OCI-LY7 (cell line): ENCODE data around the gene ADARB2. TPM values are rescaled to one million over a fixed set of nuclear protein-coding genes. Genes with fewer than 3 reads are reported as not detected.

Experiments
- BruUV-seq: library from RNA; stranded (reverse); fragments of 400-500 nt; replicated peaks from 2 replicates; lab custom pipeline; 2021; lab: Mats Ljungman, UMichigan
- CTCF ChIA-PET: fragments of 300-600 bp; sonication (Branson Sonifier 250); formaldehyde crosslinking; loops from one replicate; lab custom pipeline; 2022; ENCODE audit warnings: antibody characterized with exemption; ENCODE audit not compliant: unreplicated experiment; lab: Charles Lee
- POLR2A ChIA-PET: fragments of 300-600 bp; sonication (Branson Sonifier 250); formaldehyde crosslinking; loops from one replicate; lab custom pipeline; 2022; ENCODE audit warnings: antibody characterized with exemption; lab: Charles Lee
- DNase-seq: peaks from one replicate; pipeline ENCODE4 v3.0.0-alpha.2; 2015; ENCODE audit warnings: low spot score
- H2AFZ ChIP-seq: fragments of 200-600 bp; sonication (generic), shearing (Covaris generic); 2 replicates; pipeline ENCODE4 v1.6.1; 2014; ENCODE audit warnings: mild to moderate bottlenecking, antibody characterized with exemption, low read length, moderate library complexity
- H3K27ac ChIP-seq: fragments of 200-600 bp; sonication (generic); 2 replicates; pipeline ENCODE4 v1.5.1; 2014; ENCODE audit warnings: mixed run types, low read depth, mild to moderate bottlenecking, moderate library complexity, low read length, inconsistent platforms; ENCODE audit not compliant: poor library complexity, severe bottlenecking
- H3K36me3 ChIP-seq: fragments of 200-600 bp; sonication (generic); 2 replicates; pipeline ENCODE4 v1.6.1; 2014; ENCODE audit warnings: mild to moderate bottlenecking, antibody characterized with exemption, low read length, moderate library complexity, mixed read lengths; ENCODE audit not compliant: insufficient read depth
- H3K4me1 ChIP-seq: fragments of 200-600 bp; sonication (generic); 2 replicates; pipeline ENCODE4 v1.5.1; 2014; ENCODE audit warnings: mild to moderate bottlenecking, low read length; ENCODE audit not compliant: insufficient read depth, poor library complexity, severe bottlenecking
- H3K4me2 ChIP-seq: fragments of 200-600 bp; sonication (generic); 2 replicates; pipeline ENCODE4 v1.6.1; 2014; ENCODE audit warnings: mild to moderate bottlenecking, low read length
- H3K4me3 ChIP-seq: fragments of 200-600 bp; sonication (generic); 2 replicates; pipeline ENCODE4 v1.5.1; 2014; ENCODE audit warnings: mild to moderate bottlenecking, low read depth, low read length; ENCODE audit not compliant: poor library complexity, severe bottlenecking
- H3K79me2 ChIP-seq: fragments of 200-600 bp; sonication (generic); 2 replicates; pipeline ENCODE4 v1.6.1; 2016; ENCODE audit warnings: low read depth, mild to moderate bottlenecking, low read length, moderate library complexity, mixed read lengths; ENCODE audit not compliant: insufficient read depth
- H3K9me2 ChIP-seq: fragments of 200-600 bp; sonication (generic); 2 replicates; pipeline ENCODE4 v1.6.1; 2016; ENCODE audit warnings: mild to moderate bottlenecking, low read length, mixed read lengths; ENCODE audit not compliant: insufficient read depth
- H3K9me3 ChIP-seq: fragments of 200-600 bp; sonication (generic); 2 replicates; pipeline ENCODE4 v1.6.1; 2014; ENCODE audit warnings: mild to moderate bottlenecking, mixed run types, low read length, mixed read lengths
- H4K20me1 ChIP-seq: fragments of 200-600 bp; sonication (generic); 2 replicates; pipeline ENCODE4 v1.6.1; 2014; ENCODE audit warnings: mild to moderate bottlenecking, antibody characterized with exemption, low read length, moderate library complexity, mixed read lengths; ENCODE audit not compliant: insufficient read depth
- EZH2phosphoT487 ChIP-seq: fragments of 200-600 bp; sonication (generic); IDR thresholded peaks from 2 replicates; pipeline ENCODE4 v1.6.1; 2018; ENCODE audit warnings: low read depth, borderline replicate concordance, mild to moderate bottlenecking, mixed run types, antibody characterized with exemption, low read length, moderate library complexity, mixed read lengths
- intact Hi-C: fragments of 100-400 bp; cut with micrococcal nuclease; formaldehyde crosslinking; loops from one replicate; pipeline ENCODE4 v1.10.0; 2022; ENCODE audit not compliant: unreplicated experiment
- total RNA-seq, 2 experiments: library from RNA; depleted of rRNA in 1 of 2; stranded (reverse); fragments of >200 nt in 1 of 2; shearing (Covaris generic) in 1 of 2; gene quantifications; 2 replicates each; pipeline ENCODE4 v1.2.3, GENCODE V29; 2014 to 2022
- TF ChIP-seq, protein P1 (sequence below): fragments of 200-600 bp; sonication (generic); conservative IDR thresholded peaks from 2 replicates; pipeline ENCODE4 v1.5.1; 2014; ENCODE audit warnings: mild to moderate bottlenecking, antibody characterized with exemption, low read length, moderate library complexity, mixed read lengths

ADARB2 gene
- total RNA-seq, 2 experiments from 2014 or later = 0.03 TPM; not detected in 1

DNA sequence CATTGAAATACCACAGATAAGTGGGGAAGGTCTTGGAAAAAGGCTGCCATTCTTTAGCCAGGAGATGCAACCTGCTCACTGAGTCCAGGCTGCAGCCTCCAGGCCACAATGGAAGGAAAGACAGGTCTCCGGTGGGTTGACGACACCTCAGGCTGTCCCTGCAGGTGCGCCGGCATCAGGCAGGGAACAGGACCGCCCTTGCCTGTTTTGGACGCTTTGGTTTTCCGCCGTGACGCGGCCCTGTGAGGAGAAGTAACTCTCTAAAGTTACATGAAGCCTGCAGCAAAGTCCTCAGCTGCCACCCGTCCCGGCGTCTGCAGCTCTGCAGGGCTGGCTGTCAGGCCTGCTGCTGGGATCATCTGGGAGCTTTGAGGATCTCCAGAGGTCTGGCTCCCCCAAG is 534.1 kb downstream of the ADARB2 start:
- ChIA-PET POLR2A (no interaction called here), CTCF (no interaction called here)
- Histone ChIP-seq H3K4me2 (no peak overlapping the region), H3K27ac (no peak overlapping the region), H4K20me1 (no peaks in the 10 kb centered on the region; the same call in 1 of the 2 replicates), H3K36me3 (no peaks in the 10 kb centered on the region), H3K4me1 (no peaks in the 10 kb centered on the region), H3K4me3 (no peak overlapping the region), H2AFZ (no peak overlapping the region), H3K9me3 (no peaks in the 10 kb centered on the region), H3K9me2 (no peaks in the 10 kb centered on the region), H3K79me2 (no peaks in the 10 kb centered on the region)
- intact Hi-C loops = no loop called here
- no TSS peak for BruUV-seq
- TF ChIP-seq, protein P1, sequence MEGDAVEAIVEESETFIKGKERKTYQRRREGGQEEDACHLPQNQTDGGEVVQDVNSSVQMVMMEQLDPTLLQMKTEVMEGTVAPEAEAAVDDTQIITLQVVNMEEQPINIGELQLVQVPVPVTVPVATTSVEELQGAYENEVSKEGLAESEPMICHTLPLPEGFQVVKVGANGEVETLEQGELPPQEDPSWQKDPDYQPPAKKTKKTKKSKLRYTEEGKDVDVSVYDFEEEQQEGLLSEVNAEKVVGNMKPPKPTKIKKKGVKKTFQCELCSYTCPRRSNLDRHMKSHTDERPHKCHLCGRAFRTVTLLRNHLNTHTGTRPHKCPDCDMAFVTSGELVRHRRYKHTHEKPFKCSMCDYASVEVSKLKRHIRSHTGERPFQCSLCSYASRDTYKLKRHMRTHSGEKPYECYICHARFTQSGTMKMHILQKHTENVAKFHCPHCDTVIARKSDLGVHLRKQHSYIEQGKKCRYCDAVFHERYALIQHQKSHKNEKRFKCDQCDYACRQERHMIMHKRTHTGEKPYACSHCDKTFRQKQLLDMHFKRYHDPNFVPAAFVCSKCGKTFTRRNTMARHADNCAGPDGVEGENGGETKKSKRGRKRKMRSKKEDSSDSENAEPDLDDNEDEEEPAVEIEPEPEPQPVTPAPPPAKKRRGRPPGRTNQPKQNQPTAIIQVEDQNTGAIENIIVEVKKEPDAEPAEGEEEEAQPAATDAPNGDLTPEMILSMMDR = no peak
- TF ChIP-seq EZH2phosphoT487 = no peak
- DNase-seq = no peak

DNA sequence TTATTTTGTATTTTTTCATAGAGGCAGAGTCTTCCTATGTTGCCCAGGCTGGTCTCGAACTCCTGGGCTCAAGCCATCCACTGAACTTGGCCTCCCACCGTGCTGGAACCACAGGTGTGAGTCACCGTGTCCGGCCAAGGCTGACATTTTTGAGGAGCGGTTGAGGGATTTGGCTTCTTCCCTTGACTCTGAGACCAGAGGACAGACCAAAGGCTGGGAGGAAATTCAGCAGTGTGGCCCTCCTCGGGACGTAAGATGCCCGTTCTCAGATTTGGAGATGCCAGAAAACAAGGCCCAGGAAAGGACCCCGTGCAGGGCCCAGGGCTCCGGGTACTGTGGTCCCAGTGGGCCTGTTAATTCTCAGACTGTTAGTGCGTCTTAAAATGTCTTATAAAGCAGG is 535.0 kb downstream of the ADARB2 start:
- Histone ChIP-seq H3K4me1 (no peaks in the 10 kb centered on the region), H4K20me1 (no peaks in the 10 kb centered on the region; the same call in 1 of the 2 replicates), H3K9me2 (no peaks in the 10 kb centered on the region), H3K4me3 (no peak overlapping the region), H3K27ac (no peak overlapping the region), H3K36me3 (no peaks in the 10 kb centered on the region), H2AFZ (no peak overlapping the region), H3K9me3 (no peaks in the 10 kb centered on the region), H3K4me2 (no peak overlapping the region), H3K79me2 (no peaks in the 10 kb centered on the region)
- ChIA-PET POLR2A (no interaction called here), CTCF (no interaction called here)
- BruUV-seq = no TSS peak
- DNase-seq = no peak
- intact Hi-C loops = no loop called here
- no peak for TF ChIP-seq EZH2phosphoT487
- TF ChIP-seq, protein P1 = no peak

DNA sequence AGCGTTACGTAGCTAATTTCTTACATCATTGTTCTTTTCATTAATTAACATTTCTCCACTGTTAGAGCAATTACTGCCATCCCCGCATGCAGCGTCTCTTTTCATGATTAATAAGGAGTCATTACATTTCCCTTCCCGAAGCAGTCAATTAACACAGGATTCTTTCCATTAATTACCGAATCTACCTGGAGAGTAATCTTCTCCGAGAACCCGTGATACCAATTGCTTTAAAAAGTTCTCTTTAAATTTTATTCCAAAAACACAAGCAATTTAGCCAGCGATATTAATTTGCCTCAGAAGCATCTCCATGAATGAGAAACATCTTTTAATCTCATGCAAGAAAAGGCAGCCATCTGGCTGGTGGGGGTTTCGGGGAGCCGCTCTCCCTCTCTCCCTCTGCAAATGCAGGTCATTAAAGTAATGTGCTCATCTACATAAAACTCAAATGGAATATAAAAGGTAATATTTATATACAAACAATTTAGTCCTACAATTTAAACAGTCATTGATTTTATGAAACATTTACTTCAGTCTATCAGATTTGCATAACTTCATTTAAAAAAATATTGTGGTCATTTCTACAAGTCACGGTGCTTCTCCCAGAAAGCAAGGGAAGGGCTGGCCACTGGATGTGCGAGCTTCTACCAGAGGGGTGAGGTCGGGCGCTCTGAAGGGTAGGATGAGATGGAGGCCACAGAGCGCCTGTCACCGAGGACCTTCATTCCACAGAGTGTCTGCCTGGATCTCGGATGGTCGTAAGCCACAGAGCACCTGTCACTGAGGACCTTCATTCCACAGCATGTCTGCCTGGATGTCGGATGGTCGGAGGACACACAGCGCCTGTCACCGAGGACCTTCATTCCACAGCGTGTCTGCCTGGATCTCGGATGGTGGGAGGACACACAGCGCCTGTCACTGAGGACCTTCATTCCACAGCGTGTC is 536.2 kb downstream of the ADARB2 start:
- Histone ChIP-seq H4K20me1 (no peaks in the 10 kb centered on the region; the same call in 1 of the 2 replicates), H3K36me3 (no peaks in the 10 kb centered on the region), H3K4me1 (no peaks in the 10 kb centered on the region), H3K9me3 (no peaks in the 10 kb centered on the region), H3K79me2 (no peaks in the 10 kb centered on the region), H2AFZ (no peak overlapping the region), H3K4me3 (no peak overlapping the region), H3K4me2 (no peak overlapping the region), H3K27ac (no peak overlapping the region), H3K9me2 (no peaks in the 10 kb centered on the region)
- ChIA-PET CTCF (no interaction called here), POLR2A (no interaction called here)
- no peak for DNase-seq
- intact Hi-C loops = no loop called here
- BruUV-seq = no TSS peak
- TF ChIP-seq EZH2phosphoT487 = no peak
- TF ChIP-seq, protein P1 = no peak
